HepG2 (cell line): ENCODE data around the gene SLC24A4. TPM values are rescaled to one million over a fixed set of nuclear protein-coding genes. Genes with fewer than 3 reads are reported as not detected.

Source experiments
- ATAC-seq: fragments of 200-7000 bp; cut with Tn5 transposase; 3 replicates; pipeline ENCODE4 v1.9.1; 2020; ENCODE audit warnings: mild to moderate bottlenecking, moderate library complexity
- BruUV-seq: library from RNA; stranded (reverse); fragments of 400-500 nt; replicated peaks from 2 replicates; lab custom pipeline; 2021; lab: Mats Ljungman, UMichigan
- CTCF ChIA-PET: fragments of 300-600 bp; formaldehyde crosslinking; extraction: SDS; loops from one replicate; lab custom pipeline; 2021; ENCODE audit warnings: low total read pairs, inconsistent platforms, low intra/inter-chr PET ratio; lab: Yijun Ruan, JAX
- POLR2A ChIA-PET: fragments of 350-600 bp; sonication (Branson Sonifier 250); formaldehyde crosslinking; loops from one replicate; lab custom pipeline; 2020; ENCODE audit warnings: antibody characterized with exemption, inconsistent platforms; lab: Yijun Ruan, JAX
- DNase-seq: peaks from one replicate; pipeline ENCODE4 v3.0.0-alpha.2; 2015; ENCODE audit warnings: low spot score
- FAIRE-seq: peaks from 3 replicates; lab custom pipeline; 2011; peaks lifted over from hg19 to GRCh38; lab: Jason Lieb, UNC
- H2AFZ ChIP-seq: one replicate; pipeline ENCODE4 v1.6.1; 2011; ENCODE audit warnings: low read length, inconsistent platforms
- H3K27ac ChIP-seq: fragments of 300-600 bp; 3 replicates; pipeline ENCODE4 v1.8.0; 2011; ENCODE audit warnings: mixed run types, mild to moderate bottlenecking, mixed read lengths, low read length, inconsistent platforms; ENCODE audit not compliant: insufficient read depth; ENCODE audit errors: extremely low read length
- H3K27me3 ChIP-seq, 2 experiments: fragments of 200-600 bp in 1 of 2; 2 replicates in 1 of 2; 3 replicates in 1 of 2; pipeline versions ENCODE4 v1.6.0 to v1.8.0; 2011; ENCODE audit warnings: low read length in 2 of 2, mild to moderate bottlenecking in 2 of 2, moderate library complexity in 2 of 2, inconsistent platforms in 1 of 2; ENCODE audit not compliant: insufficient read depth in 2 of 2, control insufficient read depth in 1 of 2
- H3K36me3 ChIP-seq, 2 experiments: fragments of 200-600 bp in 1 of 2; replicated peaks in 1 of 2; 2 replicates in 1 of 2; 3 replicates in 1 of 2; pipeline versions ENCODE4 v1.5.1 to v1.8.0; 2011; ENCODE audit warnings: low read length in 2 of 2, inconsistent platforms in 1 of 2; ENCODE audit not compliant: insufficient read depth in 2 of 2, control insufficient read depth in 1 of 2
- H3K4me1 ChIP-seq: 2 replicates; pipeline ENCODE4 v1.5.1; 2012; ENCODE audit warnings: low read length, inconsistent platforms; ENCODE audit not compliant: insufficient read depth
- H3K4me2 ChIP-seq: 2 replicates; pipeline ENCODE4 v1.6.0; 2011; ENCODE audit warnings: low read depth, low read length, inconsistent platforms
- H3K4me3 ChIP-seq, 3 experiments: fragments of 200-600 bp in 1 of 3; sonication (generic), shearing (Covaris generic) in 1 of 3; replicated peaks in 1 of 3; 2 replicates each; pipeline ENCODE4 v1.5.1; 2011 to 2016; ENCODE audit warnings: low read length in 3 of 3, inconsistent platforms in 2 of 3, low read depth in 2 of 3, mild to moderate bottlenecking in 2 of 3, control low read depth in 1 of 3, mixed read lengths in 1 of 3; ENCODE audit not compliant: insufficient read depth in 1 of 3
- H3K79me2 ChIP-seq: one replicate; pipeline ENCODE4 v1.6.1; 2011; ENCODE audit warnings: low read length, inconsistent platforms; ENCODE audit not compliant: insufficient read depth
- H3K9ac ChIP-seq: 2 replicates; pipeline ENCODE4 v1.6.0; 2011; ENCODE audit warnings: mild to moderate bottlenecking, low read depth, low read length, inconsistent platforms; ENCODE audit not compliant: insufficient read depth
- H3K9me3 ChIP-seq: 2 replicates; pipeline ENCODE4 v1.5.1; 2012; ENCODE audit warnings: mild to moderate bottlenecking, low read length
- H4K20me1 ChIP-seq: 2 replicates; pipeline ENCODE4 v1.6.0; 2011; ENCODE audit warnings: inconsistent platforms, mild to moderate bottlenecking, low read length, moderate library complexity; ENCODE audit not compliant: insufficient read depth
- AHR ChIP-seq: IDR thresholded peaks from 2 replicates; pipeline ENCODE4 v1.6.1; 2018; ENCODE audit warnings: missing genetic modification reagents, missing compliant biosample characterization
- ERF ChIP-seq: IDR thresholded peaks from 2 replicates; pipeline ENCODE4 v1.6.1; 2018; ENCODE audit warnings: missing biosample characterization, missing genetic modification reagents
- GATAD2A ChIP-seq: IDR thresholded peaks from 2 replicates; pipeline ENCODE4 v1.6.1; 2016
- HES4 ChIP-seq: sonication (generic); formaldehyde crosslinking; IDR thresholded peaks from 2 replicates; pipeline ENCODE4 v1.9.0; 2021; ENCODE audit warnings: mild to moderate bottlenecking, missing genetic modification reagents, borderline replicate concordance
- HMG20B ChIP-seq: conservative IDR thresholded peaks from 2 replicates; pipeline ENCODE4 v1.6.1; 2016; ENCODE audit warnings: missing genetic modification reagents, missing compliant biosample characterization
- KDM3A ChIP-seq: IDR thresholded peaks from 2 replicates; pipeline ENCODE4 v1.6.1; 2018; ENCODE audit warnings: low read depth, missing compliant biosample characterization
- ZNF225 ChIP-seq: sonication (generic); formaldehyde crosslinking; IDR thresholded peaks from 2 replicates; pipeline ENCODE4 v1.4.0; 2020; ENCODE audit warnings: mild to moderate bottlenecking, missing genetic modification reagents
- ZNF543 ChIP-seq: sonication (generic); formaldehyde crosslinking; IDR thresholded peaks from 2 replicates; pipeline ENCODE4 v1.4.0; 2020; ENCODE audit warnings: mild to moderate bottlenecking, missing genetic modification reagents
- ZNF550 ChIP-seq: sonication (generic); formaldehyde crosslinking; IDR thresholded peaks from 2 replicates; pipeline ENCODE4 v1.4.0; 2020; ENCODE audit warnings: mild to moderate bottlenecking, missing genetic modification reagents, borderline replicate concordance
- ZNF569 ChIP-seq: sonication (generic); formaldehyde crosslinking; IDR thresholded peaks from 2 replicates; pipeline ENCODE4 v1.5.0; 2020; ENCODE audit warnings: mild to moderate bottlenecking, missing genetic modification reagents, moderate library complexity, borderline replicate concordance
- WGBS: methylation state at CpG from one replicate; pipeline ENCODE4 v1.1.6; 2017; ENCODE audit warnings: low lambda C conversion rate; 5-methylcytosine and 5-hydroxymethylcytosine counted together
- in situ Hi-C: cut with HindIII; loops from 2 replicates; pipeline ENCODE4 v1.10.0; 2017; ENCODE audit warnings: low pct_unique_long_range_greater_than_20kb; ENCODE audit not compliant: extremely low pct_ligation_motif_present
- intact Hi-C: fragments of 100-400 bp; cut with micrococcal nuclease; formaldehyde crosslinking; loops from one replicate; pipeline ENCODE4 v1.10.0; 2022; ENCODE audit not compliant: unreplicated experiment
- polyA plus RNA-seq, 8 experiments: library from polyadenylated mRNA; depleted of rRNA in 3 of 8; stranded (reverse) in 7 of 8; unstranded in 1 of 8; fragments of >200 nt; fragmentation: Illumina TruSeq in 4 of 8; extraction: Trizol in 4 of 8; gene quantifications; 2 replicates each; pipeline versions ENCODE4 v1.2.1 to v1.2.3, GENCODE V29; 2011 to 2016; ENCODE audit warnings: low read depth in 4 of 8, missing spikeins in 1 of 8, mixed read lengths in 1 of 8; ENCODE audit not compliant: insufficient read depth in 1 of 8
- total RNA-seq, 5 experiments: library from RNA; depleted of rRNA; stranded (reverse); fragments of >200 nt; fragmentation: Illumina TruSeq; extraction: Trizol; gene quantifications; 2 replicates each; pipeline ENCODE4 v1.2.3, GENCODE V29; 2016; ENCODE audit warnings: low read depth in 1 of 5
- TF ChIP-seq, protein P1 (sequence below): sonication (generic); formaldehyde crosslinking; IDR thresholded peaks from 2 replicates; pipeline ENCODE4 v1.8.1; 2023; ENCODE audit warnings: mild to moderate bottlenecking, missing genetic modification reagents, borderline replicate concordance
- TF ChIP-seq, protein P2 (sequence below): sonication (generic); formaldehyde crosslinking; IDR thresholded peaks from 2 replicates; pipeline ENCODE4 v1.5.0; 2020; ENCODE audit warnings: missing genetic modification reagents, mild to moderate bottlenecking, borderline replicate concordance
- TF ChIP-seq, protein P3 (sequence below): sonication (generic); formaldehyde crosslinking; IDR thresholded peaks from 2 replicates; pipeline ENCODE4 v1.4.0; 2020; ENCODE audit warnings: missing genetic modification reagents, borderline replicate concordance

Gene SLC24A4
- total and polyA plus RNA-seq, 2 of the 13 experiments (the other 11 are each of a cell fraction or from before 2014, with no cell fraction given), result not detected

DNA sequence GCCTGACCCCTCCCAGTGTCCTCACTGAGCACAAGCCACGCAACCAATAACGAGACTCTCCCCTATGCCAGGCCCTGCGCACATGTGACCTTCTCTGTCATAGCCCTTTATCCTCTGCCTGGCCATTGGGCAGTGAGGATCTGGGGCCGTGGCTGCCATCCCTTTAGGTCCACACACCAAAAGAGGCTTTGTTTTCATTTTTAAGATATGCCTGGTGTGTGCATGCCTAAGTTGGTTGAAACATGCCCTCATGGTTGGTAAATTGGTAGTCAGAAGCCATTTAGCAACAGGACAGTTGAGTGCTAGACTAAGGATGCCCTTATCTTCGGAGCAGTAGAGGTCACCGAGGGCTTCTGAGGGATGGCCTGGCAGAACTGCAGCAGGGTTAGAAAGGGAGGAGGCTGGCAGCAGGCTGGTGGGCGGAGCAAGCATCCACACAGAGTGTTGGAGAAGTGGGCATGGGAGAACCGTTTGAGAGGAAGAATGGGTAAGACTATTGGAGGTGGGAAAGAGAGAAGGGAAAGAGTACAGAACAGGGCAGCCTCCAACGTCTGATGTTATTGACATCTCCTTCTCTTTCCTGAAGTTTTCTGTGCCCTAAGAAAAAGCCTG lies 75.1 kb downstream of the SLC24A4 start:
- no peaks in the 10 kb centered on the region for H3K79me2 ChIP-seq
- TF ChIP-seq HMG20B (CRISPR knock-in tag) (no peak), ZNF225 (CRISPR knock-in tag) (no peak), KDM3A (no peak), ZNF543 (no peak), ZNF569 (no peak), ERF (CRISPR knock-in tag) (no peak)
- TF ChIP-seq, protein P1, sequence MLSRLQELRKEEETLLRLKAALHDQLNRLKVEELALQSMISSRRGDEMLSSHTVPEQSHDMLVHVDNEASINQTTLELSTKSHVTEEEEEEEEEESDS (CRISPR knock-in tag), result no peak
- TF ChIP-seq, all 625 proteins: peak for 0
- Histone ChIP-seq H4K20me1 (no peaks in the 10 kb centered on the region), H3K9ac (no peak overlapping the region), H3K27me3 (peaks cover 5 to 32% of the 10 kb centered on the region in 2 experiments; a peak in 3 of 5 replicates), H2AFZ (no peak overlapping the region), H3K4me1 (no peaks in the 10 kb centered on the region), H3K4me2 (no peak overlapping the region), H3K27ac (no peak overlapping the region), H3K4me3 (no peak overlapping the region), H3K36me3 (no peaks in the 10 kb centered on the region), H3K9me3 (no peaks in the 10 kb centered on the region)
- WGBS, result 12% methylated on average over 9 of the region's 9 CpGs
- no peak for FAIRE-seq
- in situ Hi-C loops (no loop called here), intact Hi-C loops (no loop called here)
- BruUV-seq, result no TSS peak
- POLR2A ChIA-PET, result no interaction called here
- no peak for ATAC-seq
- DNase-seq, result no peak
- CTCF ChIA-PET, result no interaction called here

DNA sequence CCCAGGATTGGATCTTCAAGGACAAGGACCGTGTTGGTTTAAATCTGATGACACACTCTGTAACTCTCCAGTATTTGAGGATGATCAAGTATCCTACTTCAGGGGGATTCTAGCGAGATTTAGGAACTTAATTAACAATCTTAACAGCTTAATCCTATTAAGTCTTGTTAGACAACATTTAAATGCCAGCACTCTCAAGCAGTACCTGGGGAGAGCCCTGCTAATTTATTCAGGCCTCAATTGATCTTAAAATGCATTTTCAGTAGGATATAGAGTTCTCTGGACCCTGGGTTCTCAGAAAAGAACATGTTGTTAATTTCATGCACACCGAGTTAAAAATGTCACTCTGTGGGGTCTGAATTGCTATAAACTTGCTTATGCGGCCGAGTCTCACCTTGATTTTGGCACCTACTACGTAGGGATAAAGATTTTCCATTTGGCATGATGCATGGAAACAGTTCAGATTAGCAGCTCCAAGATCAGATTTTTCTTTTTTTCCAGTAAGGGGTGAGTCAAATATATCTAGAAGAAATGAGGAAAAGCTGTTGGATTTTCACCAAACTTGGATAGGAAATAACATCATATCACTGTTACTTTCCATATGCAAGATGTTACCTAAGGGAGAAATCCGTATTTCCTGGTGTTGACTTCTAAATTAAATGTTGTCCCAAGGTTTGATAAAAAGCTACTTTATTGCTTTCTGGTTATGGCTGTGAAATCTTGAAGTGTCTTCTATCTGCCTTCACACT lies 76.1 kb downstream of the SLC24A4 start:
- Histone ChIP-seq H3K27ac (no peak overlapping the region), H4K20me1 (no peaks in the 10 kb centered on the region), H3K9ac (no peak overlapping the region), H3K79me2 (no peaks in the 10 kb centered on the region), H3K36me3 (no peaks in the 10 kb centered on the region), H3K4me2 (no peak overlapping the region), H3K27me3 (peaks cover 5 to 33% of the 10 kb centered on the region in 2 experiments; a peak in 3 of 5 replicates), H3K9me3 (no peaks in the 10 kb centered on the region), H3K4me3 (no peak overlapping the region), H2AFZ (no peak overlapping the region), H3K4me1 (no peaks in the 10 kb centered on the region)
- WGBS, result 15% methylated on average over 7 of the region's 7 CpGs
- FAIRE-seq (no peak), ATAC-seq (no peak), DNase-seq (no peak)
- intact Hi-C loops, result no loop called here
- POLR2A ChIA-PET, result no interaction called here
- in situ Hi-C loops, result no loop called here
- CTCF ChIA-PET, result no interaction called here
- no TSS peak for BruUV-seq
- TF ChIP-seq ZNF550 (CRISPR knock-in tag), result no peak
- TF ChIP-seq, protein P2, sequence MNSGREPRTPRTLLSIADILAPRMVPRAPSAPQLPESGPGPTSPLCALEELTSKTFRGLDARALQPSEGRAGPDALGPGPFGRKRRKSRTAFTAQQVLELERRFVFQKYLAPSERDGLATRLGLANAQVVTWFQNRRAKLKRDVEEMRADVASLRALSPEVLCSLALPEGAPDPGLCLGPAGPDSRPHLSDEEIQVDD (CRISPR knock-in tag), result no peak
- no peak for TF ChIP-seq AHR (CRISPR knock-in tag)
- TF ChIP-seq, protein P3, sequence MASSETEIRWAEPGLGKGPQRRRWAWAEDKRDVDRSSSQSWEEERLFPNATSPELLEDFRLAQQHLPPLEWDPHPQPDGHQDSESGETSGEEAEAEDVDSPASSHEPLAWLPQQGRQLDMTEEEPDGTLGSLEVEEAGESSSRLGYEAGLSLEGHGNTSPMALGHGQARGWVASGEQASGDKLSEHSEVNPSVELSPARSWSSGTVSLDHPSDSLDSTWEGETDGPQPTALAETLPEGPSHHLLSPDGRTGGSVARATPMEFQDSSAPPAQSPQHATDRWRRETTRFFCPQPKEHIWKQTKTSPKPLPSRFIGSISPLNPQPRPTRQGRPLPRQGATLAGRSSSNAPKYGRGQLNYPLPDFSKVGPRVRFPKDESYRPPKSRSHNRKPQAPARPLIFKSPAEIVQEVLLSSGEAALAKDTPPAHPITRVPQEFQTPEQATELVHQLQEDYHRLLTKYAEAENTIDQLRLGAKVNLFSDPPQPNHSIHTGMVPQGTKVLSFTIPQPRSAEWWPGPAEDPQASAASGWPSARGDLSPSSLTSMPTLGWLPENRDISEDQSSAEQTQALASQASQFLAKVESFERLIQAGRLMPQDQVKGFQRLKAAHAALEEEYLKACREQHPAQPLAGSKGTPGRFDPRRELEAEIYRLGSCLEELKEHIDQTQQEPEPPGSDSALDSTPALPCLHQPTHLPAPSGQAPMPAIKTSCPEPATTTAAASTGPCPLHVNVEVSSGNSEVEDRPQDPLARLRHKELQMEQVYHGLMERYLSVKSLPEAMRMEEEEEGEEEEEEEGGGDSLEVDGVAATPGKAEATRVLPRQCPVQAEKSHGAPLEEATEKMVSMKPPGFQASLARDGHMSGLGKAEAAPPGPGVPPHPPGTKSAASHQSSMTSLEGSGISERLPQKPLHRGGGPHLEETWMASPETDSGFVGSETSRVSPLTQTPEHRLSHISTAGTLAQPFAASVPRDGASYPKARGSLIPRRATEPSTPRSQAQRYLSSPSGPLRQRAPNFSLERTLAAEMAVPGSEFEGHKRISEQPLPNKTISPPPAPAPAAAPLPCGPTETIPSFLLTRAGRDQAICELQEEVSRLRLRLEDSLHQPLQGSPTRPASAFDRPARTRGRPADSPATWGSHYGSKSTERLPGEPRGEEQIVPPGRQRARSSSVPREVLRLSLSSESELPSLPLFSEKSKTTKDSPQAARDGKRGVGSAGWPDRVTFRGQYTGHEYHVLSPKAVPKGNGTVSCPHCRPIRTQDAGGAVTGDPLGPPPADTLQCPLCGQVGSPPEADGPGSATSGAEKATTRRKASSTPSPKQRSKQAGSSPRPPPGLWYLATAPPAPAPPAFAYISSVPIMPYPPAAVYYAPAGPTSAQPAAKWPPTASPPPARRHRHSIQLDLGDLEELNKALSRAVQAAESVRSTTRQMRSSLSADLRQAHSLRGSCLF (CRISPR knock-in tag), result no peak
- TF ChIP-seq HES4 (CRISPR knock-in tag), result no peak
- TF ChIP-seq GATAD2A, result no peak
